Effector CD4-positive, alpha-beta T cell (primary cell): Measurements from ENCODE around the gene SERP1.
A peak's percentile ranks its signal among the peaks of the same experiment; 100 is the strongest.
"Not testable (repeated sequence)": the region's sequence is repeated elsewhere in the genome, so short reads cannot be mapped to it uniquely, and the experiment has no call there.

Experiments
- DNase-seq: peaks from one replicate; pipeline ENCODE4 v3.0.0-alpha.2; 2020

Gene SERP1

GRCh38 chr3:150538324-150539208, 7.7 kb downstream of the SERP1 start:
- no peak for DNase-seq

GRCh38 chr3:150535204-150535603, 11.1 kb downstream of the SERP1 start:
- DNase-seq: no peak

GRCh38 chr3:150531775-150532174, 14.5 kb downstream of the SERP1 start:
- DNase-seq: no peak

- DNase-seq: no peak
These were observed 17.9 kb downstream of the SERP1 start for GRCh38 chr3:150528354-150528797.

GRCh38 chr3:150527464-150528255, 18.6 kb downstream of the SERP1 start:
- no peak for DNase-seq

GRCh38 chr3:150523538-150523937, 22.8 kb downstream of the SERP1 start:
- DNase-seq: no peak

GRCh38 chr3:150521463-150521862, 24.8 kb downstream of the SERP1 start:
- DNase-seq: no peak

- DNase-seq: no peak
These were observed 25.9 kb downstream of the SERP1 start for GRCh38 chr3:150520408-150520807.

- DNase-seq: no peak
These were observed 27.3 kb downstream of the SERP1 start for GRCh38 chr3:150519026-150519425.

- DNase-seq: no peak
These were observed 31.1 kb downstream of the SERP1 start for GRCh38 chr3:150515210-150515609.

GRCh38 chr3:150511122-150511821, 35.0 kb downstream of the SERP1 start:
- DNase-seq: no peak

- DNase-seq: no peak
These were observed 36.5 kb downstream of the SERP1 start for GRCh38 chr3:150509780-150510179.

- no peak for DNase-seq
These were observed 37.9 kb downstream of the SERP1 start for GRCh38 chr3:150508401-150508800.

GRCh38 chr3:150504483-150504882, 41.8 kb downstream of the SERP1 start:
- no peak for DNase-seq

GRCh38 chr3:150503402-150504099, 42.7 kb downstream of the SERP1 start:
- DNase-seq: no peak

- not testable (repeated sequence) for DNase-seq
These were observed 45.3 kb downstream of the SERP1 start for GRCh38 chr3:150500960-150501359.

- no peak for DNase-seq
These were observed 48.3 kb downstream of the SERP1 start for GRCh38 chr3:150497956-150498355.

GRCh38 chr3:150495563-150496168, 50.6 kb downstream of the SERP1 start:
- DNase-seq: peak; percentile 7

- no peak for DNase-seq
These were observed 51.1 kb downstream of the SERP1 start for GRCh38 chr3:150495149-150495548.

GRCh38 chr3:150494411-150494977, 51.8 kb downstream of the SERP1 start:
- no peak for DNase-seq
